Heart right ventricle (tissue), 16 donors: Measurements from ENCODE around the gene PRR20G. TPM values are rescaled to one million over a fixed set of nuclear protein-coding genes. Genes with fewer than 3 reads are reported as not detected.

Source experiments
- ATAC-seq, 8 donors: fragments of 200-7000 bp; cut with Tn5 transposase; one replicate each; pipeline ENCODE4 v1.9.1; 2020; ENCODE audit warnings: mild to moderate bottlenecking in 8 of 8, moderate library complexity in 8 of 8, moderate number of reproducible peaks in 1 of 8
- DNase-seq, 2 donors: peaks; one replicate each; pipeline ENCODE4 v3.0.0-alpha.2; 2020
- H3K27ac ChIP-seq, 10 donors: fragments of 200-600 bp; sonication (generic) in 2 of 10; one replicate each; pipeline versions ENCODE4 v1.5.0 to v1.8.0; 2020 to 2022; ENCODE audit warnings: mild to moderate bottlenecking in 3 of 10
- H3K27me3 ChIP-seq, 7 donors: fragments of 200-600 bp; one replicate each; pipeline ENCODE4 v1.8.0; 2021 to 2022; ENCODE audit warnings: mild to moderate bottlenecking in 2 of 7
- H3K36me3 ChIP-seq, 9 donors: fragments of 200-600 bp; sonication (generic) in 1 of 9; one replicate each; pipeline versions ENCODE4 v1.5.0 to v1.8.0; 2020 to 2022; ENCODE audit warnings: mild to moderate bottlenecking in 2 of 9
- H3K4me1 ChIP-seq, 9 donors: fragments of 200-600 bp; sonication (generic) in 1 of 9; one replicate each; pipeline versions ENCODE4 v1.5.0 to v1.8.0; 2020 to 2022; ENCODE audit warnings: mild to moderate bottlenecking in 4 of 9
- H3K4me3 ChIP-seq, 10 donors: fragments of 200-600 bp; sonication (generic) in 2 of 10; one replicate each; pipeline versions ENCODE4 v1.5.0 to v1.8.0; 2020 to 2022; ENCODE audit warnings: mild to moderate bottlenecking in 7 of 10, moderate library complexity in 2 of 10
- H3K9me3 ChIP-seq, 11 donors: fragments of 200-600 bp in 10 of 11; sonication (generic) in 2 of 11; one replicate each; pipeline versions ENCODE4 v1.5.0 to v1.8.0; 2013 to 2022; ENCODE audit warnings: mild to moderate bottlenecking in 2 of 11, control low read depth in 1 of 11, moderate library complexity in 1 of 11
- WGBS, 2 donors: extraction: QIAGEN DNeasy Blood & Tissue Kit; methylation state at CpG; one replicate each; pipeline ENCODE4 v1.1.7; 2013; ENCODE audit warnings: inconsistent platforms in 1 of 2; 5-methylcytosine and 5-hydroxymethylcytosine counted together
- intact Hi-C, 10 donors: fragments of 100-400 bp; cut with DNase I; formaldehyde crosslinking; loops; one replicate each; pipeline versions ENCODE4 v1.11.1 to v1.14.2; 2022
- polyA plus RNA-seq, 2 donors: library from polyadenylated mRNA; stranded (reverse); fragments of 200-250 nt; gene quantifications; one replicate each; pipeline ENCODE4 v1.2.3, GENCODE V29; 2013
- total RNA-seq, 10 donors: library from RNA; stranded (reverse); fragmentation: NEBNext Ultra II Directional in 3 of 10; extraction: Animal tissue kit (Norgen Biotek cat#: 25700) in 3 of 10; gene quantifications; one replicate each; pipeline versions ENCODE4 v1.2.1 to v1.2.4, GENCODE V29; 2021 to 2023
- TF ChIP-seq, protein P1 (sequence below), 9 donors: fragments of 200-600 bp; sonication (generic) in 2 of 9; IDR thresholded peaks; one replicate each; pipeline versions ENCODE4 v1.5.0 to v1.8.0; 2021 to 2022; ENCODE audit warnings: antibody characterized with exemption in 9 of 9, mild to moderate bottlenecking in 5 of 9, moderate library complexity in 1 of 9
- donor health status: Arrhythmogenic right ventricular cardiomyopathy.
- donor health status: ischemic (EF 13 %, LVEDD 7.1; RV severe dilation, severe dysfunction).
- donor health status: healthy with polysubstance abuse.
- donor health status: DM: no; HTN: yes; CAD: no.
- donor health status: DM: no; HTN: no; CAD: no.
- donor health status: ischemic (EF 25% LVEDD 6.9; RV normal size, moderate dysfunction).
- donor health status: ischemic (EF 25% LVEDD 5.7; RV mildly dilated, moderate dysfunction).
- donor health status: healthy.
- donor health status: DM: yes; HTN: yes; CAD: no.
- donor health status: Ischemic cardiomyopathy.
- donor health status: ischemic (EF 35%, LVEDD 5.7; RV mildly dilated, moderate dysfunction).
- donor health status: nonischemic (EF 11% LVEDD 7.7; RV severe dilation, severe dysfunction).
- donor health status: DM: yes; HTN: yes; CAD: no.
- donor health status: PGD.
- donor health status: ischemic (EF 29% LVEDD 5.4; RV normal size, mild dysfunction).
- donor health status: nonischemic (EF 23%, LVEDD 6.1; RV moderate dilation, normal function).

PRR20G gene
- total and polyA plus RNA-seq, 12 donors: not detected

DNA sequence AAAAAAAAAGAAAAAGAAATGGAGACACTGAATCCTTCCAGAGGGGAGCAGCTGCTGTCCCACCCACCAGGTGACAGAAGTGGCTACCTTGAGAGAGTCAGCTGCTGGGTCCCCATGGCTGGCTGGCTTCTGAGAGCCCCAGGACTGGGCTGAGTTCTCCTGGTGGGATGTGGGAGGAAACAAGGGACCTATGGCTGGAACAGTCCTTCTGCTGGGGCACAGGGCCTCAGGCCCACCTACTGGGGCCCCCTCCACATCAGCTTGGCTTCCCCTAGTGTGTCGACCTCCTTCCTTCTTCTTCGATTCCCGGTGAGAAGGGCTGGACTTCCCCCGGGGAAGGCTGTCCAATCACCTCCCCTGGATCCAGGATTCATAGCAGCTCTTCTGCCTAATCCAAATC, 32.3 kb downstream of the PRR20G start:
- Histone ChIP-seq H3K9me3 (no peaks in the 10 kb centered on the region), H3K27ac (no peak overlapping the region), H3K4me1 (no peaks in the 10 kb centered on the region), H3K27me3 (peaks cover 0 to 24% (median 3%) of the 10 kb centered on the region in 7 donors), H3K36me3 (no peaks in the 10 kb centered on the region), H3K4me3 (no peak overlapping the region)
- no peak for ATAC-seq
- intact Hi-C loops: no loop called here
- WGBS, 2 donors: 60 to 62% methylated on average over 4 of the region's 4 CpGs
- no peak for DNase-seq
- TF ChIP-seq, protein P1, sequence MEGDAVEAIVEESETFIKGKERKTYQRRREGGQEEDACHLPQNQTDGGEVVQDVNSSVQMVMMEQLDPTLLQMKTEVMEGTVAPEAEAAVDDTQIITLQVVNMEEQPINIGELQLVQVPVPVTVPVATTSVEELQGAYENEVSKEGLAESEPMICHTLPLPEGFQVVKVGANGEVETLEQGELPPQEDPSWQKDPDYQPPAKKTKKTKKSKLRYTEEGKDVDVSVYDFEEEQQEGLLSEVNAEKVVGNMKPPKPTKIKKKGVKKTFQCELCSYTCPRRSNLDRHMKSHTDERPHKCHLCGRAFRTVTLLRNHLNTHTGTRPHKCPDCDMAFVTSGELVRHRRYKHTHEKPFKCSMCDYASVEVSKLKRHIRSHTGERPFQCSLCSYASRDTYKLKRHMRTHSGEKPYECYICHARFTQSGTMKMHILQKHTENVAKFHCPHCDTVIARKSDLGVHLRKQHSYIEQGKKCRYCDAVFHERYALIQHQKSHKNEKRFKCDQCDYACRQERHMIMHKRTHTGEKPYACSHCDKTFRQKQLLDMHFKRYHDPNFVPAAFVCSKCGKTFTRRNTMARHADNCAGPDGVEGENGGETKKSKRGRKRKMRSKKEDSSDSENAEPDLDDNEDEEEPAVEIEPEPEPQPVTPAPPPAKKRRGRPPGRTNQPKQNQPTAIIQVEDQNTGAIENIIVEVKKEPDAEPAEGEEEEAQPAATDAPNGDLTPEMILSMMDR (IDR thresholded peaks at IDR 0.05): no peak

DNA sequence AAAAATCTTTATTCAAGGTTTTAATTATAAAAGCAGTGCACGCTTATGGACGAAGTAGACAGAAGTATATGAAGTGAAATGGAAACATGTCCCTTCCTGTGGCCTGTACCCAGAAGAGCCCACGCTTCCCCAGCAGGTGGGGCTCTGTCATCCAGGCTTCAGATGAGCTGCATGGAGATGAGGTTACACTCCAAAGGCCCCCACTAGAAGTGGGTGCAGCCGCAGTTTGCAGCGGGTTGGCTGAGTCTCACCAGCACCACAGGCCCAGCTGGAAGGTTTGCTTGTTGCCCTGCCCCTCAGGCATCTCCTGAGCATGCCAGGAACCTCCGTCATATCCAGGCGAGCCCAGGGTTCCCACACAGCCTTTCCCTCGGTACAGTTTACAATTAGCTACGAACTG, 33.1 kb downstream of the PRR20G start:
- peaks cover 0 to 24% (median 3%) of the 10 kb centered on the region in 7 donors for H3K27me3 ChIP-seq
- 76 to 77% methylated on average over 9 of the region's 9 CpGs for WGBS, 2 donors
- intact Hi-C loops: no loop called here
- H3K36me3 ChIP-seq: no peaks in the 10 kb centered on the region
- no peak overlapping the region for H3K27ac ChIP-seq
- H3K4me3 ChIP-seq: no peak overlapping the region
- DNase-seq (no peak), ATAC-seq (no peak)
- no peaks in the 10 kb centered on the region for H3K4me1 ChIP-seq
- TF ChIP-seq, protein P1 (IDR thresholded peaks at IDR 0.05): peak in 3 of 9 donors; percentile 13 to 32 (median 14)
- H3K9me3 ChIP-seq: peaks cover 0 to 5% (median 0%) of the 10 kb centered on the region in 11 donors

DNA sequence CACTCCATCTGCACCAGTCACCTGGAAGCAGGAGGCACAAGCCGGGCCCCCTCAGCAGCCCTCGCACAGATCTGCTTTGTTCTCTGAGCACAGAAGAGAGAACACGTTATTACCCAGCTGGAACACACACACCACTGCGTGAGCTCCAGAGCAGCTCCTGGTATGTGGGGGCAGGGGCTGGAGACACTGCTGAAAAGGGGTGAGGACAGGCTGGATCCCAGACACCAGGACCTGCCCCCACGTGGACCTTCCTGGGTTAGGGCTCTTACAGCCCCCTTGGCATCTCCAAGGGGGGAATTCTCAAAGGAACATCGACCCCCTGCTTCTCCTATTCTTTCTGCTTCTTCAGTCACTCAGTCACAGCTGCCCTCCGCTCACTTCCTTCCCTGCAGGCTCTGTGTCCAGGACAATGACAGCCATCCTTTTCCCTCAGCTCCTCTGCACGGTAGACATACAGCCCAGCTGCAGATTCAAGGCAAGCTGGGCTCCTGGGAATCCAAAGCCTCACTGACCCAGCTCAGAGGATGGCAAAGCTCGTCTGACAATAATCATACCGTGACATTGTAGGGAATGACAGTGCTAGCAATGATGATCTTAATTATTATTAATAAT, 33.7 kb downstream of the PRR20G start:
- ATAC-seq: no peak
- no peaks in the 10 kb centered on the region for H3K36me3 ChIP-seq
- TF ChIP-seq, protein P1 (IDR thresholded peaks at IDR 0.05): no peak
- H3K4me3 ChIP-seq: no peak overlapping the region
- WGBS, 2 donors: 51 to 62% methylated on average over 10 of the region's 10 CpGs
- H3K9me3 ChIP-seq: peaks cover 0 to 10% (median 0%) of the 10 kb centered on the region in 11 donors
- H3K4me1 ChIP-seq: no peaks in the 10 kb centered on the region
- DNase-seq: no peak
- intact Hi-C loops: no loop called here
- H3K27ac ChIP-seq: no peak overlapping the region
- peaks cover 0 to 24% (median 3%) of the 10 kb centered on the region in 7 donors for H3K27me3 ChIP-seq

DNA sequence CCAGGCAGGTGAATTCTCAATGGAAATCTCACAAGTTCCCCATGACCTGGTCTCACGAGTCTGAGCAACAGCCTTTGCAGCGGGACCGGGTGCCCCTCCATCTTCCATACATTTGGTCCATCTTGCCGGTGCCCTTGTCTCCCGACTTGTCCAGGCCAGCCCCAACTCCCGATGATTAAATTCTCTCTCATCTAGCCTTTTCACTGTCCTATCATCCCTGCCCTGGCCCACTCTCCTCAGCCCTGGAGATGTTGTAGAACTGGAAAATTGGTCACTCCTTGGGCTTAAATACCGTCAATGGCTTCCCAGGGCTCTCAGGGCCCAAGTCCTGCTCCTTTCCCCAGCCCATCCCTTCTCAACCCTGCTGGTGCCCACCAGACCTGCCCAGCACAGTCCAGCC, 34.4 kb downstream of the PRR20G start:
- TF ChIP-seq, protein P1 (IDR thresholded peaks at IDR 0.05): no peak
- Histone ChIP-seq H3K4me3 (no peak overlapping the region), H3K4me1 (no peaks in the 10 kb centered on the region), H3K27ac (no peak overlapping the region), H3K27me3 (peaks cover 0 to 24% (median 3%) of the 10 kb centered on the region in 7 donors), H3K36me3 (no peaks in the 10 kb centered on the region), H3K9me3 (peaks cover 0 to 16% (median 0%) of the 10 kb centered on the region in 11 donors)
- 85 to 90% methylated on average over 7 of the region's 7 CpGs for WGBS, 2 donors
- ATAC-seq (no peak), DNase-seq (no peak)
- intact Hi-C loops: no loop called here
